Cardiac muscle cell (in vitro differentiated cells and primary cell): ENCODE measurements around the gene RNF39. TPM values are rescaled to one million over a fixed set of nuclear protein-coding genes. Genes with fewer than 3 reads are reported as not detected.

Experiments used
- DNase-seq, 2 donors: peaks; one replicate each; pipeline versions ENCODE4 v3.0.0 to v3.0.0-alpha.2; 2010 to 2017; ENCODE audit warnings: low read depth in 1 of 2, low spot score in 1 of 2
- H3K27ac ChIP-seq: fragments of 200-600 bp; sonication (generic); 2 replicates; pipeline ENCODE4 v1.5.1; 2016
- H3K27me3 ChIP-seq: fragments of 200-600 bp; sonication (generic); 2 replicates; pipeline ENCODE4 v1.6.0; 2016; ENCODE audit warnings: control low read depth
- H3K36me3 ChIP-seq: fragments of 200-600 bp; sonication (generic); 2 replicates; pipeline ENCODE4 v1.5.1; 2016; ENCODE audit warnings: control low read depth
- H3K4me1 ChIP-seq: fragments of 200-600 bp; sonication (generic); 2 replicates; pipeline ENCODE4 v1.8.1; 2017; ENCODE audit warnings: low read depth, mild to moderate bottlenecking, mixed run types
- H3K4me3 ChIP-seq: fragments of 200-600 bp; sonication (generic); 2 replicates; pipeline ENCODE4 v1.5.1; 2016; ENCODE audit warnings: mild to moderate bottlenecking
- H3K9me3 ChIP-seq: fragments of 200-600 bp; sonication (generic); 2 replicates; pipeline ENCODE4 v1.5.1; 2017; ENCODE audit warnings: low read depth, mild to moderate bottlenecking, control low read depth
- CTCF ChIP-seq: IDR thresholded peaks from 2 replicates; pipeline ENCODE4 v1.5.1; 2012; ENCODE audit warnings: low read depth, mild to moderate bottlenecking, low read length
- polyA plus RNA-seq: library from polyadenylated mRNA; unstranded; fragments of >200 nt; fragmentation: Nextera tagmentation; extraction: Ambion mirVana; gene quantifications from 2 replicates; pipeline ENCODE4 v1.2.1, GENCODE V29; 2016
- total RNA-seq: library from RNA; depleted of rRNA; stranded (reverse); fragments of >200 nt; gene quantifications from 2 replicates; pipeline ENCODE4 v1.2.3, GENCODE V29; 2016

RNF39 gene
- total and polyA plus RNA-seq, 2 experiments from 2014 or later = 0.46 TPM; not detected in 1

GRCh38 chr6:30044630-30045029, 30.9 kb downstream of the RNF39 start:
- no peaks in the 10 kb centered on the region for H3K4me1 ChIP-seq
- H3K36me3 ChIP-seq = no peaks in the 10 kb centered on the region
- no peak overlapping the region for H3K27ac ChIP-seq
- no peak overlapping the region for H3K4me3 ChIP-seq
- peak in 1 of 2 donors; percentile 59 for DNase-seq
- no peaks in the 10 kb centered on the region for H3K9me3 ChIP-seq
- TF ChIP-seq CTCF = no peak
- H3K27me3 ChIP-seq = no peaks in the 10 kb centered on the region

- TF ChIP-seq CTCF = no peak
- Histone ChIP-seq H3K27me3 (no peaks in the 10 kb centered on the region), H3K9me3 (no peaks in the 10 kb centered on the region), H3K4me3 (no peak overlapping the region), H3K27ac (no peak overlapping the region), H3K36me3 (no peaks in the 10 kb centered on the region), H3K4me1 (no peaks in the 10 kb centered on the region)
- no peak for DNase-seq
Observed at GRCh38 chr6:30043744-30044143, 31.8 kb downstream of the RNF39 start.

GRCh38 chr6:30042914-30043313, 32.7 kb downstream of the RNF39 start:
- Histone ChIP-seq H3K27ac (no peak overlapping the region), H3K4me3 (no peak overlapping the region), H3K4me1 (no peaks in the 10 kb centered on the region), H3K27me3 (no peaks in the 10 kb centered on the region), H3K36me3 (no peaks in the 10 kb centered on the region), H3K9me3 (no peaks in the 10 kb centered on the region)
- no peak for TF ChIP-seq CTCF
- no peak for DNase-seq

GRCh38 chr6:30042476-30042875, 33.1 kb downstream of the RNF39 start:
- Histone ChIP-seq H3K4me1 (no peaks in the 10 kb centered on the region), H3K27ac (no peak overlapping the region), H3K9me3 (no peaks in the 10 kb centered on the region), H3K27me3 (no peaks in the 10 kb centered on the region), H3K36me3 (no peaks in the 10 kb centered on the region), H3K4me3 (no peak overlapping the region)
- DNase-seq = no peak
- TF ChIP-seq CTCF = no peak

- no peak for TF ChIP-seq CTCF
- H3K4me3 ChIP-seq = no peak overlapping the region
Observed at GRCh38 chr6:30041821-30042220, 33.7 kb downstream of the RNF39 start.

GRCh38 chr6:30041221-30041620, 34.3 kb downstream of the RNF39 start:
- TF ChIP-seq CTCF = no peak
- H3K27me3 ChIP-seq = no peaks in the 10 kb centered on the region
- no peak overlapping the region for H3K4me3 ChIP-seq
- H3K9me3 ChIP-seq = no peaks in the 10 kb centered on the region
- H3K36me3 ChIP-seq = no peaks in the 10 kb centered on the region
- H3K4me1 ChIP-seq = no peaks in the 10 kb centered on the region
- no peak overlapping the region for H3K27ac ChIP-seq
- DNase-seq = no peak

More at GRCh38 chr6:30041821-30042220, 33.7 kb downstream of the RNF39 start:
- peak in 1 of 2 donors; percentile 22 for DNase-seq
- H3K9me3 ChIP-seq = no peaks in the 10 kb centered on the region
- H3K27ac ChIP-seq = no peak overlapping the region
- H3K27me3 ChIP-seq = no peaks in the 10 kb centered on the region
- H3K4me1 ChIP-seq = no peaks in the 10 kb centered on the region
- H3K36me3 ChIP-seq = no peaks in the 10 kb centered on the region
